WTC11 (cell line): ENCODE results near the gene TGM4. TPM values are rescaled to one million over a fixed set of nuclear protein-coding genes. Genes with fewer than 3 reads are reported as not detected.

Experiments used
- ATAC-seq: fragments of 200-7000 bp; cut with Tn5 transposase; 2 replicates; pipeline ENCODE4 v1.10.0; 2021; ENCODE audit warnings: mild to moderate bottlenecking, moderate library complexity
- CTCF ChIA-PET: fragments of 300-600 bp; sonication (Branson Sonifier 250); formaldehyde crosslinking; loops from one replicate; lab custom pipeline; 2021; ENCODE audit warnings: antibody characterized with exemption; lab: Charles Lee
- POLR2A ChIA-PET: fragments of 350-600 bp; sonication (Branson Sonifier 250); formaldehyde crosslinking; loops from one replicate; lab custom pipeline; 2021; ENCODE audit warnings: antibody characterized with exemption; lab: Charles Lee
- DNase-seq: peaks from one replicate; pipeline ENCODE4 v3.0.0; 2021; ENCODE audit warnings: low spot score
- H3K27ac Mint-ChIP-seq: 2 replicates; pipeline ENCODE4 v1.8.0; 2021; ENCODE audit warnings: mixed read lengths
- H3K27me3 Mint-ChIP-seq: 2 replicates; pipeline ENCODE4 v1.8.0; 2021; ENCODE audit warnings: low read depth, mild to moderate bottlenecking, moderate library complexity, mixed read lengths
- H3K36me3 Mint-ChIP-seq: 2 replicates; pipeline ENCODE4 v1.8.0; 2021; ENCODE audit warnings: mixed read lengths
- H3K4me1 Mint-ChIP-seq: 2 replicates; pipeline ENCODE4 v1.8.0; 2022; ENCODE audit warnings: mixed read lengths
- H3K4me3 Mint-ChIP-seq: 2 replicates; pipeline ENCODE4 v1.8.0; 2021; ENCODE audit warnings: mild to moderate bottlenecking, moderate library complexity, mixed read lengths
- H3K9me3 Mint-ChIP-seq: 2 replicates; pipeline ENCODE4 v1.8.0; 2021; ENCODE audit warnings: mixed read lengths
- AR ChIP-seq: fragments of 250-450 bp; sonication (Bioruptor Pico); IDR thresholded peaks from 2 replicates; pipeline ENCODE4 v1.9.0; 2021; ENCODE audit warnings: mild to moderate bottlenecking
- ATF2 ChIP-seq: sonication (generic); formaldehyde crosslinking; IDR thresholded peaks from 2 replicates; pipeline ENCODE4 v1.8.1; 2022; ENCODE audit warnings: low read depth, missing genetic modification reagents, borderline replicate concordance
- ATF3 ChIP-seq: sonication (generic); formaldehyde crosslinking; conservative IDR thresholded peaks from 2 replicates; pipeline ENCODE4 v1.8.1; 2022; ENCODE audit warnings: mild to moderate bottlenecking, missing genetic modification reagents
- GTF2I ChIP-seq: fragments of 250-450 bp; sonication (Bioruptor Pico); conservative IDR thresholded peaks from 2 replicates; pipeline ENCODE4 v1.4.0; 2021; ENCODE audit warnings: mild to moderate bottlenecking
- MAX ChIP-seq: sonication (generic); formaldehyde crosslinking; IDR thresholded peaks from 2 replicates; pipeline ENCODE4 v1.8.0; 2022; ENCODE audit warnings: mild to moderate bottlenecking, missing genetic modification reagents
- MXD4 ChIP-seq: fragments of 250-450 bp; sonication (Bioruptor Pico); IDR thresholded peaks from 2 replicates; pipeline ENCODE4 v1.8.0; 2021; ENCODE audit warnings: mild to moderate bottlenecking, moderate library complexity, borderline replicate concordance
- NFATC4 ChIP-seq: fragments of 250-450 bp; sonication (Bioruptor Pico); IDR thresholded peaks from 2 replicates; pipeline ENCODE4 v1.9.0; 2021; ENCODE audit warnings: mild to moderate bottlenecking
- NR3C1 ChIP-seq: sonication (generic); formaldehyde crosslinking; conservative IDR thresholded peaks from 2 replicates; pipeline ENCODE4 v1.8.1; 2023; ENCODE audit warnings: low read depth, mild to moderate bottlenecking, missing genetic modification reagents
- SMAD4 ChIP-seq: sonication (generic); formaldehyde crosslinking; IDR thresholded peaks from 2 replicates; pipeline ENCODE4 v1.8.0; 2022; ENCODE audit warnings: mild to moderate bottlenecking, missing genetic modification reagents
- TEAD4 ChIP-seq: sonication (generic); formaldehyde crosslinking; IDR thresholded peaks from 2 replicates; pipeline ENCODE4 v1.8.0; 2022; ENCODE audit warnings: mild to moderate bottlenecking, missing genetic modification reagents
- ZNF138 ChIP-seq: sonication (generic); formaldehyde crosslinking; conservative IDR thresholded peaks from 2 replicates; pipeline ENCODE4 v1.8.1; 2022; ENCODE audit warnings: mild to moderate bottlenecking, moderate library complexity, missing genetic modification reagents
- ZNF512 ChIP-seq: sonication (generic); formaldehyde crosslinking; IDR thresholded peaks from 2 replicates; pipeline ENCODE4 v1.8.1; 2022; ENCODE audit warnings: missing genetic modification reagents, borderline replicate concordance
- ZNF671 ChIP-seq: fragments of 250-450 bp; sonication (Bioruptor Pico); IDR thresholded peaks from 2 replicates; pipeline ENCODE4 v1.8.0; 2021; ENCODE audit warnings: mild to moderate bottlenecking
- total RNA-seq: library from RNA; stranded (reverse); gene quantifications from 3 replicates; pipeline ENCODE4 v1.2.3, GENCODE V29; 2021
- TF ChIP-seq, protein P1 (sequence below): sonication (generic); formaldehyde crosslinking; IDR thresholded peaks from 2 replicates; pipeline ENCODE4 v1.8.0; 2023; ENCODE audit warnings: mild to moderate bottlenecking, missing genetic modification reagents

The TGM4 gene
- total RNA-seq, 1 experiment from 2014 or later = not detected

- DNase-seq (no peak), ATAC-seq (peak; percentile 33)
- ChIA-PET CTCF (interaction anchor here (0.8 to 2.4 kb wide), 7 partner anchors 8 to 383 kb away, joined by 3 to 16 read pairs (median 5); no protein-coding TSS in a partner anchor), POLR2A (interaction anchor here (1.0 kb wide), 1 partner anchor 60 kb away, joined by 3 read pairs; the partner anchor contains the start of genes EXOSC7 and ZDHHC3)
- no peak overlapping the region for H3K27ac Mint-ChIP-seq
- no peak overlapping the region for H3K4me3 Mint-ChIP-seq
- no peaks in the 10 kb centered on the region for H3K36me3 Mint-ChIP-seq
- no peaks in the 10 kb centered on the region; the same call in 1 of the 2 replicates for H3K27me3 Mint-ChIP-seq
- H3K9me3 Mint-ChIP-seq = no peaks in the 10 kb centered on the region
- TF ChIP-seq SMAD4 = no peak
- TF ChIP-seq NFATC4 (CRISPR knock-in tag) = no peak
- TF ChIP-seq AR (CRISPR knock-in tag) = no peak
- no peak for TF ChIP-seq ATF2 (CRISPR knock-in tag)
- no peak for TF ChIP-seq ZNF671 (CRISPR knock-in tag)
- 0 out of 2 replicates have a peak, but pooled peaks cover 4% of the 10 kb centered on the region for H3K4me1 Mint-ChIP-seq
Measured at GRCh38 chr3:44915702-44916438, 41.5 kb downstream of the TGM4 start.

GRCh38 chr3:44918087-44918486 lies 43.7 kb downstream of the TGM4 start:
- no peak for TF ChIP-seq TEAD4 (CRISPR knock-in tag)
- no peak for TF ChIP-seq GTF2I
- TF ChIP-seq MAX = no peak
- TF ChIP-seq ATF3 (CRISPR knock-in tag) = no peak
- no peak for TF ChIP-seq MXD4
- TF ChIP-seq ZNF512 (CRISPR knock-in tag) = no peak
- TF ChIP-seq NR3C1 = no peak
- TF ChIP-seq, protein P1, sequence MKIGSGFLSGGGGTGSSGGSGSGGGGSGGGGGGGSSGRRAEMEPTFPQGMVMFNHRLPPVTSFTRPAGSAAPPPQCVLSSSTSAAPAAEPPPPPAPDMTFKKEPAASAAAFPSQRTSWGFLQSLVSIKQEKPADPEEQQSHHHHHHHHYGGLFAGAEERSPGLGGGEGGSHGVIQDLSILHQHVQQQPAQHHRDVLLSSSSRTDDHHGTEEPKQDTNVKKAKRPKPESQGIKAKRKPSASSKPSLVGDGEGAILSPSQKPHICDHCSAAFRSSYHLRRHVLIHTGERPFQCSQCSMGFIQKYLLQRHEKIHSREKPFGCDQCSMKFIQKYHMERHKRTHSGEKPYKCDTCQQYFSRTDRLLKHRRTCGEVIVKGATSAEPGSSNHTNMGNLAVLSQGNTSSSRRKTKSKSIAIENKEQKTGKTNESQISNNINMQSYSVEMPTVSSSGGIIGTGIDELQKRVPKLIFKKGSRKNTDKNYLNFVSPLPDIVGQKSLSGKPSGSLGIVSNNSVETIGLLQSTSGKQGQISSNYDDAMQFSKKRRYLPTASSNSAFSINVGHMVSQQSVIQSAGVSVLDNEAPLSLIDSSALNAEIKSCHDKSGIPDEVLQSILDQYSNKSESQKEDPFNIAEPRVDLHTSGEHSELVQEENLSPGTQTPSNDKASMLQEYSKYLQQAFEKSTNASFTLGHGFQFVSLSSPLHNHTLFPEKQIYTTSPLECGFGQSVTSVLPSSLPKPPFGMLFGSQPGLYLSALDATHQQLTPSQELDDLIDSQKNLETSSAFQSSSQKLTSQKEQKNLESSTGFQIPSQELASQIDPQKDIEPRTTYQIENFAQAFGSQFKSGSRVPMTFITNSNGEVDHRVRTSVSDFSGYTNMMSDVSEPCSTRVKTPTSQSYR = no peak
- TF ChIP-seq ZNF138 (CRISPR knock-in tag) = no peak
- TF ChIP-seq, all 79 proteins: peak for 0
- H3K9me3 Mint-ChIP-seq = no peaks in the 10 kb centered on the region
- H3K27ac Mint-ChIP-seq = no peak overlapping the region
- 0 out of 2 replicates have a peak, but pooled peaks cover 4% of the 10 kb centered on the region for H3K4me1 Mint-ChIP-seq
- no peaks in the 10 kb centered on the region for H3K36me3 Mint-ChIP-seq
- DNase-seq (no peak), ATAC-seq (no peak)
- ChIA-PET POLR2A (no interaction called here), CTCF (no interaction called here)
- H3K27me3 Mint-ChIP-seq = no peaks in the 10 kb centered on the region
- no peak overlapping the region for H3K4me3 Mint-ChIP-seq
